Measurements from ENCODE around the gene SNCG.
"Not testable (repeated sequence)": the region's sequence is repeated elsewhere in the genome, so short reads cannot be mapped to it uniquely, and the experiment has no call there.

Gene SNCG

DNA sequence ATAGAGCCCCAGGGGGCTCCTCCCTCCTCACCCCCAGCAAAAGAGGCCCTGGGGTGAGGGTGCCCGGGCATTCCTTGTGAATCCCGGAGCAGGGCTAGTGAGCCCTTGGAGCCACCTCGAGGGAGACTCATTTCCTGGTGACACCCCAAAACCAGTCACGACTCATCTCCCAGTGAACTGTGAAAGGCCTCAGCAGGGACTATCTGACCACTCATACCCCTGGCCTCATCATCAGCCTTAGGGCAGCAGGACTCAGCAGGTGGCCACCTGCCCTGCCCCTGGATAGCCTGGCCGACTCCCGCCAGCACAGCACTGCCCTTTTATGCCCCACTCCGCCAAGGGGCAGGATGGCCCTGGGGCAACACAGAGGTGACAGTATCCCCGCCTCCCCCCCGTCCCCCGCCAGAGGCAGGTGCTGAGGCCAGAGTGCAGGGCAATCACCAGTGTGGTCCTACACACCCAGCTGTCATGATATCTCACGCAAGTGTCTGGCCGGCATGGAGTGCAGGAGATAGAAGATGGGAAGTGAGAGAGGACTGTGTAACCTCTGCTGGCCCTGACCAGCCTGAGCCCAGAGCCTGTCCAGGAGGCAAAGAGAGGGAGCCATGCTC lies 3.2 kb downstream of the SNCG start:
- DNase-seq = no peak

DNA sequence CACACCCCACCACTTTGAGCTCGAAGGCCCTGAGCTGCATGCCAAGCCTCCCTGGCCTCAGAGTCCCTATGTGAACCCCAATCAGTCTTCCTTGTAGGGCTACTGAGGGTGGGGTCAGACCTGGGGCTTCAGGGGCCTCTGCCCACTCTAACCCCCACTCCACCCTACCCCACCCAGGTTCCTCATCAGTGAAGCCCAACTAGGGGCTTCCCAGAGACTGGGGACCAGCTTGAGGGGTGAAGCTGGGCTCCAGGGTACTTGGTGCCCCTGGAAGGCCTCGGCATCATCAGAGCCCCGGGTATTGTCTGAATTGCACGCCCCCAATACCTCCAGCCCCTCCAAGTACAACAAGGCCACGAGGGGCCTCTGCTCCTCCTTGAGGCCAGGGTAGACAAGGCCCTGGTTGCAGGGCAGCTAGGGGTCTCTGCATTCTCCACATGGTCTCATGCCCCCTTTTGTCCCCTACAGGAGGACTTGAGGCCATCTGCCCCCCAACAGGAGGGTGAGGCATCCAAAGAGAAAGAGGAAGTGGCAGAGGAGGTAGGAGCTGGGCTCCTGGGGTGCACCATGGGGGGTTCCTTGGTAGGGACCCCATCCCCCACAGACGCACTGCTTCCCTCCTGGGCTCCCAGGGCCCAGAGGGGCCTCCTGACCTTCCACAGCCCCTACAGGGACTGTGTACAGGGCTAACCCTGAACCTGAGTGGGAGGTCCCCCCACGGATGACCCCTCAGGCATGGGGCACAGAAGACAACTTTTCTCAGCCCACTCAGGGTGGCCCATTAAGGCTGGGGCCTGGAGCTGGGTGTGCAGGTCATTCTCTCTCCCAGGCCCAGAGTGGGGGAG lies 4.0 kb downstream of the SNCG start:
- peak; percentile 16 for DNase-seq

DNA sequence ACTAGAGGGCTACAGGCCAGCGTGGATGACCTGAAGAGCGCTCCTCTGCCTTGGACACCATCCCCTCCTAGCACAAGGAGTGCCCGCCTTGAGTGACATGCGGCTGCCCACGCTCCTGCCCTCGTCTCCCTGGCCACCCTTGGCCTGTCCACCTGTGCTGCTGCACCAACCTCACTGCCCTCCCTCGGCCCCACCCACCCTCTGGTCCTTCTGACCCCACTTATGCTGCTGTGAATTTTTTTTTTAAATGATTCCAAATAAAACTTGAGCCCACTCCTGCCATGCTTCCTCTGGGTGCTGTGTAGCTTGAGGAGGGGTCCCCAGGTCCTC lies 4.5 kb downstream of the SNCG start:
- no peak for DNase-seq

DNA sequence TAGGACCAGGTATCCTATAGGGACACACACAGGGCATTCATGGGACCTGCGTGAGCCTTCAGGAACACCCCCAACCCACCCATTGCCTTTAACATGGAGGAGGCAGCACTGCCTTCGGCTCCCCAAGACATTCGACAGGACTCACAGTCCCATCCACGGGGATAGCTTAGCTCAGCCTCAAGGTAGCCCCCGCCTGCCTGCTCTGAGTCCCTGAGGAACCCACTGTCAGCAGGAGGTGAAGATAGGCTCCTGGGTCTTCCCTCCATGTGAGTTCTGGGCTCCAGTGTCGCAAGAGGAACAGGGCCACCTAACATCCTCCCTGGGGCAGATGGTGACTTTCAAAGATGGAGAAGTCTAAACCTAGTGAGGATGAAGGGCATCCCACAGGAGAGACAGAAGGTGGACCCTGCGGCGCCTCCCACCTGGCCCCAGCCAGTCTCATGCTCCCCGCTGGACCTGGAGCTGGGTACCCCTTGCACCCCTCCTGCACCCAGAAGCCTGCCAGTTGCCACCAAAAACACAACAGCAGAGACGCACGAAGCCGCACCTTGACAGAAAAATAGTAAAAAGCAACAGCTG lies 5.0 kb downstream of the SNCG start:
- DNase-seq = no peak

DNA sequence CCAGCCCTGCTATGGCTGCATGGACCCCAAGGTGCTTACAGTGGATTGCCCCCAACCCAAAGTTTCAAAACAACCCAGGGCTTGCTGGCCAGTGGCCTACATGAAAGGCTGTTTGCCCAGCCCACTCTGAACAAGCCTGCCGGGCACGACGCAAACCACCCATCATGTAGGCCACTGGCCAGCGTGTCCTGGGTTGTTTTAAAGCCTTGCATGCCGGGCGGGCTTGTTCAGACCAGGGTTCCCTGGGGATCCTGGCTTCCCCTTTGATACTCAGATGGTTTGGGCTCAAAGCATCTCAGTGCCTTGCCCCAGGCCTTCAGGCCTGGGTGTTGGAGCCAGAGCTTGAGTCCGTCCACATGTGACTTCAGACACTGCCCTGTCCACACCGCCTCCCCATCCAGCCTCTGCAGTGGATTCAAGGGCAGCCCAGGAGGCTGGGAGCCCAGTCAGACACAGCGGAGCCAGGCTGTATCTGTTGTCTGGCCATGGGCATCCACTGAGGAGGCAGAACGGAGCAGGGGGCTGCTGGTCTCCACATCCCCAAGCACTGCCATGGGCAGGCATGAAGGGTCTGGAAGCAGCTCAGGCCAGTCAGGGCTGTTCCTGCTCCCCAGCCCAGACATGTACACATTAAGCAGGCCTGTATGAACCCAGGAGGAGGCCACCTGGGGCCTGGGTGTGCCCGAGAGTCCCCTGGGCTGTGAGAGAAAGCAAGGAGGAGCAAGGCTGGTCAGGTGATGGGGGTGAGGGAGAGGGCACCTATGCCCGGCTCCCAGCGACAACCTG lies 5.9 kb downstream of the SNCG start:
- no peak for DNase-seq

DNA sequence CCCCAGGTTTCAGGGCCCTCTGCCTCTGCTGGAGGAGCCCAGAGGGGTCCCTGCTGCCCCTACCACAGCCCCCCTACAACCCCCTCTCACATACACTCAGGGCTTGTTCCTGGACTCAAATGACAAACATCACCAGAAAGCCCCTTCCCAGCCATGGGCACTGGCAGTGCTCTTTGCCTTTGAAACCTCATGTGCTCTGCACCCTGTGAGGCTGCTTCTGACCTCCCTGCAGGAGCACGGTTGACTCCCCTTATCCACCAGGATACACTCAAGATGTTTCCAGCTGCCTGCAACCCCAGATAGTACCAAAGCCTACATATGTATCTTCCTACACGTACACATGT lies 6.4 kb downstream of the SNCG start:
- DNase-seq = no peak

DNA sequence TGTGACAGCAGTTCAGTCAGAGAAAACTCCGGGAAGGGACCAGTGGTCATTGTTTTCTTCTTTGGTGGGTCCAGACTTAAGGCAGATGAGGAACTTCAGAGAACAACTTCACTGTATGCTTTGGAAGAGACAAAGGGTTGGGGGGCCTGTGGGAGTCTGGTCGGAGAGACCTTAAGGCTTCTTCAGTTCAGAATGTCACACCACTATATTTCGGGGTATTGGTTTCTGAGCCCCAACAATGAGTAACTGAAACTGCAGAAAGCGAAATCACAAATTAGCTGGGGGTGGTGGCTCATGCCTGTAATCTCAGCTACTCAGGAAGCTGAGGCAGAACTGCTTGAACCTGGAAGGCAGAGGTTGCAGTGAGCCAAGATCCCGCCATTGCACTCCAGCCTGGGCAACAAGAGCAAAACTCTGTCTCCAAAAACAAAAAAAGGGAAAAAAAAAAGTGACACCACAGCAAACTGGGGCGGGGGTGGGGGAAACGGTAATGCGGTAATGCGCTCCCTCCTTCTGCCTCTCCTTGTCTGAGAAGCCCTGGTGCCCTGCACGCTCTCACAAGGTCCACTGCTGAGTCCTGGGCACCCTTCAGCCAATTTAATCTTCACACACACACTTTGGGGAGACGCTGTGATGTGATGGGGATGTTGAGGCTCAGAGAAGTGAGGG lies 7.7 kb downstream of the SNCG start:
- DNase-seq = no peak

DNA sequence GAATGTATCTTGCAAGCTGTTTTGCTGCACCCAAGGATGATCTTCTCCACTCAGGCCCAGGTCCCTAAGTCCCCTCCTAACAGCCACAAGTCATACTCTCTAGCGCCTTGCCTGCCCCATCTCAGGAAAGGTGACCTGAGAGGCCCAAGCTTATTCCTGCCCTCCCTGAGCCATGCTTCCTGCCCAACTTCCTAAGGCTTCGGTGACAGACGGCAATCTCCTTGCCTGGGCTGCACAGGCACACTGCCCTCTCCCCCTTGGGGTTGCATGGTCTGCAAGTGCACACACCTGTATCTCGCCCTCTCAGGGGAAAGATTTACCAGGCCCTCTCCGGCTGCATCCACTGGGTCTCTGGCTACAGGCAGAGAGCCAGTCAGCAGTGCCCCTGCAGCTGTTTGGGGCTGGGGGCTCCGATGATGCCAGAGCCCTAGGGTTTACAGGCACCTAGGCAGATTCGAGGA lies 9.1 kb downstream of the SNCG start:
- DNase-seq = no peak

DNA sequence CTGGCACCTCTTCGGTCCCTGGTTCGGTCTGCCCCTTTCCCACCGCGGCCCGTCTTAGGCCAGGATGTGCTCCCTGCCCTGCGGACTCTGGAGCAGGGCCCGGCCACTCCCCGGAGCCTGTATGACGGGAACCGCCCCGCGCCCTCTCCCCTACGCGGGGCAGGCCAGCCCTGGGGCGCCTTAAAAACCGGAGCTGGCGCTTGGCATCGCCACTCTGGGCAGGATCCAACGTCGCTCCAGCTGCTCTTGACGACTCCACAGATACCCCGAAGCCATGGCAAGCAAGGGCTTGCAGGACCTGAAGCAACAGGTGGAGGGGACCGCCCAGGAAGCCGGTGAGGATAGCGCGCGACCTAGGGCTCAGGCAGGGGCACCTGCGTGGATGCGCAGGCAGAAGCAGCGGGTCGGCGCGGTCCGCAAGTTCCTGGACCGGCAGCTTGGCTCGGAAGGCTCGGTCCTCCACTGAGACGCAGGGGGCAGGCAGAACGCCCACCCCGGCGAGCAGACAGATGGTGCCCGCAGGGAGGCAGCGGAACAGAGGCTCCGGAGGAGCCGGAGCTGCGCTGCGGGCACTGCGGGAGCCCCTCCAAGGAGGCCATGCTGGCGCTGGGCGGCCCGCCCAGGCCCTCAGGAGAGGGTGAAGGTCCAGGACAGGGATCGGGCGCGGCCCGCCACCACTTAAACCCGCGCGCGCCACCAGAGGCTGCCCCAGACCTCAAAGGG lies 10.0 kb downstream of the SNCG start, which contains the start of gene ADIRF:
ADIRF (plus strand) TSS at position 212 of the 723 bp plus-strand sequence; CDS start at position 275, 63 bp downstream.
- DNase-seq = no peak

DNA sequence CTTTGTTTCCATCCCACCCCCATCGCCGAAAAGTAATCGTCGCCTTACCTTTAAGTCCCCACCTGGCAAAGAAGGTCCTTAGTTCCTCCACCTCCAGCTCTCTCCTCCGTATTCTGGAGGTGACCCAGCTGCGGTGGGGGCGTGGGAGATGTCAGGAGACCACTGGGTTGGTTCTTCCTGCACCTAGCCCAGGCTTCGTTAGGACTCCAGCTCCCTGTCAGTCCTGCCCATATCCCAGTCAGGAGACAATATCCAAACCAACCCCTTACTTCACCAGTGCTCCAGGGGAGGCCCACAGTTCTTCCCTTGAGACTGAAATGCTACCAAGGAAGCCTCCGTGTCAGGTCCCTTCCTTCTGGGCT lies 10.6 kb downstream of the SNCG start:
- no peak for DNase-seq

DNA sequence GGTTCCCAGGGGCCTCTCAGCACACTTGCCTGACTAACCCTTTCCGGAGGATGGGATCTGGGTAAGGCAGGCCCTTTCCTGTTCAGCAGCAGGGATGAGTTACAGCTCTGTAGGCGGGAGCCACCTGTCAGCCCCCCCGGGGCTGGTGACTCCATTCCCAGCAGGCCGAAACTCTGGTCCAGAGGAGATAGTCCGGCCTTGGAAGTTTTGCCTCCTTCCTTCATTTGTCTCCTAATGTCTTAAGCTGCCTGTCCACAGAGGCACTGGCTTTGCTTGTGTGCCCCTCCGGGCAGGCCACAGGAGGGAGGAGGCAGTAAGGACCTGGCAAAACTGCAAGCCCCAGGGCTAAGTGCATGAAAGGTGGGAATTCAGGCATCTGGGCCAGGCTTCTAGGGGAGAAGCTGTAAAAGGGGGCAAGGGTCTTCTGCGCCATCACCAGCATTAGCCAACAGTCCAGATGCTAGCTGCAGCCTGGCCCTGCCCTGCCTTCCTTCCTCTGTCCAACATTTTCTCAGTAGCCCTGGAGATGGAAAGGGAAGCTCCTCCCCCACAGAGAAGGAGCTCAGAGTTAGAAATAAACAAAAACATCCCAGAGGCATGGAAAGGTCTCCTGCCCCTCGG lies 11.1 kb downstream of the SNCG start:
- no peak for DNase-seq

DNA sequence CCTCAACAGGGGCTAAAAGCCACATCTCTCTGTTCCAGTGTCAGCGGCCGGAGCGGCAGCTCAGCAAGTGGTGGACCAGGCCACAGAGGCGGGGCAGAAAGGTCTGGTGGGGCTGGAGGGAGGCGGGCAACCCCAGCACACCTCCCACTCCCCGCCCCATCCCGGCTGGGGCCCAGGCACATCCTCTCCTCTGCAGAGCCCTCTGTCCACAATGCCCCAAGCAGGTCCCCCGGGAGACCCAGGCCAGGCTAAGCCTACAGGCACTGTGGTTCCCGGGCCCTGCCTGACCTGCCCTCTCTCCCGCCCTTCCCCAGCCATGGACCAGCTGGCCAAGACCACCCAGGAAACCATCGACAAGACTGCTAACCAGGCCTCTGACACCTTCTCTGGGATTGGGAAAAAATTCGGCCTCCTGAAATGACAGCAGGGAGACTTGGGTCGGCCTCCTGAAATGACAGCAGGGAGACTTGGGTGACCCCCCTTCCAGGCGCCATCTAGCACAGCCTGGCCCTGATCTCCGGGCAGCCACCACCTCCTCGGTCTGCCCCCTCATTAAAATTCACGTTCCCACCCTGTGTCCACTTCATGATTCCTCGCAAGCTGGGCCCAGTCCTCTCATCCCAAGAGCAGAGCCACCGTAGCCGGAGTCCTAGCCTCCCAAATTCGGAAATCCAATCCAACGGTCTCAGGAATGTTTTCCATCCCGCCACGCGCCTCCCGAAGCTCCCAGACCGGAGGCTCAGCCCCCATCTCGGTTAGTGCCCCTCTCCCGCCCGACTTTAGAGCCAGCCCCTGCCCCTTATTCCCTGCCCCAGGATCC lies 12.0 kb downstream of the SNCG start:
- DNase-seq = no peak

DNA sequence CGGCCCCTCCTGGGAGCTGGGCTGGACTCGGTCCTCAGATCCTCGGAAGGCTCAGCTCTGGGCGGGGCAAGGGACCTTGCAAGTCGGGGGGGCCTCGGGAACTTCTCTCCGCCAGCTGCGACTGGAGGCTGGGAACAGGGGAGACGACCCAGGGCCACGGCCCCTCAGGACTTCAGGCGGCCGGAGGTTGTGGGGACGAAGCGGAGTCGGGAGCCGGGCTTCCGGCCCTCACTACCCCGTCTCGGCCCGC lies 12.5 kb downstream of the SNCG start:
- no peak for DNase-seq

DNA sequence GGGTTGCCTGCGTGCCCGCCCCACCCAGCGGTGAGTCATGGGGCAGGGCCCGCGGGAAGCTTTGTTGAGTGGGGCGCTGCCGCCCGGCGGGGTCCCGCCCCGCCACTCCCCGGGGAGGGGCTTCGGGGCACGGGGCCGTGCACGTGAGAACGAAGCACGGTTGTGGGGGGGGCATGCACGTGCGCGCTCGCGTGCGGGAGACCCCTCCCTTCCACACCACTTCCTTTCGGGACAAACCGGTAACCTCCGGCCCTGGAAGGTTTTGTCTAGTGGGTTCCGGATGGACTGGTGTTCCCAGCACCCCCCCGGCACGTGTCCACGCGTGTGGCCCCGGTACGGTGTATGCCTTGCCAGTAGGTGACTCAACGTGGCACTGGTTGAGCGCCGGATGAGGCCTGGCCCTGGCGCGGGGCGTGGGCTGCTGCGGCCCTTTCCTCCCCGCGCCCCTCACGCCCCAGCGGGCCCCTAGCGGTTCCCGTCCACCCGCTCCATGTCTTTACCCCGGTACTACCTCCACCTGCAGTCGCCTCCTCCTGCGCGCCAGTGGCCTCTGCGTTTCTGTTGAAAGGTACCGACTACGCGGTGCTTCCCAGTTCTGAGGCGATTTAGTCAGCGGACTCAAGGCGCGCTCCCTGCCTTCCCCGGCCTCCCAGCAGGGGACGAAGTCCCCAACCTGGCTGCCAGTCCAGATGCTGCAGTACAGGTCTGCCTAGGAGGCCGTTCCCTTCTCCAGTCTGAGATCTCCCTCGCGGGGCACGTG lies 13.0 kb downstream of the SNCG start:
- peak; percentile 87 for DNase-seq

DNA sequence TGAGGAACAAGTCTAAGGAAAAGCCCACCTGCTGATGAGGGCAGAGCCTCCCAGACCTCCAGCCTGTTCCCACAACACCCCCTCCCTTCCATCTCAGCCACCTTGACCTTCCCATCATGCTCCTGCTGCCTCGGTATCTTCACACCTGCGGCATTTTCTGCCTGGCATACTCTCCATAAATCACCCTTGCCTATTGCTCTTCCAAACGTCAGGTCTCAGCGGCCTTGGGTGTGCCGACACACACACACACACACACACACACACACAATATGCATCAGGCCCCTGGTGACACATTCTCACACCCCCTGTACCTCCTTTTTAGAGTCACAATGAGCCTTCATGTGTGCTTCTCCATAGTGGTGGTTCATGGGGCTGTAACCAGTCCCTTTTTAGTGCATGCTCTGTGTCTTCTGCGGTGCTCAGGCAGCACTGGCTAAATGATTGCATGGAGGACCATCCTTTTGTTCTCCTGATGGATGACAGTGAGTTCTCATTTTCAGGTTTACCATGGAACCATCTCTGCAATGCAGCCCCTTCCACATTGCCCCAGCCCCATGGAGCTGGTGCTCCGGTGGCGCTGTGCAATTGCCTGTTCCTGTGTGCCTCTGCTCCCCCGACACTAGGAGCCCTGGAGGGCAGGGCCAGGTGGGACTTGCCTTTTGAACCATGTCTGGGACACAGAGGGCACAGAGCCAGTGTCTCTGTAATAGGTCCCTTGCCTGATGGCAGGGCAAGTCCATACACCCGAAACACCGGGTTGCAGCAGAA lies 14.4 kb downstream of the SNCG start:
- no peak for DNase-seq

DNA sequence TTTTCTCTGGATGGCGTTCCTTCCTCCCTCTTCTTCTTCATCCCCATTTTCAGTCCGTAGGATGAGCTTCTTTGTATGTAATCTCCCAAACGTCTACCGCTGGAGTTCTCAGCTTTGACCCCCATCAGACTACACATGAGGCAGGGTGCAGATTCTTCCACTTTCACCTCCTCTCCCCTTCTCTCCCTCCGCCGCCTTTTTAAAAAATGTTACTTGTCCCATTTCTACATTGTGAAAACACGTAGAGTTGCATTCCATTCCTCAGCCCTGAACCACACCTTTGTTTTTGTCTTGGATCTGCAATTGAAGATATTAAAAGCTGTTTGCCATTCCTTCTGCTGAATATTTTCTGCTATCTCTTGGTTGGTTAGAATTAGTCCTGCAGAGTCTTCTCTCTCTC lies 16.1 kb downstream of the SNCG start:
- no peak for DNase-seq

DNA sequence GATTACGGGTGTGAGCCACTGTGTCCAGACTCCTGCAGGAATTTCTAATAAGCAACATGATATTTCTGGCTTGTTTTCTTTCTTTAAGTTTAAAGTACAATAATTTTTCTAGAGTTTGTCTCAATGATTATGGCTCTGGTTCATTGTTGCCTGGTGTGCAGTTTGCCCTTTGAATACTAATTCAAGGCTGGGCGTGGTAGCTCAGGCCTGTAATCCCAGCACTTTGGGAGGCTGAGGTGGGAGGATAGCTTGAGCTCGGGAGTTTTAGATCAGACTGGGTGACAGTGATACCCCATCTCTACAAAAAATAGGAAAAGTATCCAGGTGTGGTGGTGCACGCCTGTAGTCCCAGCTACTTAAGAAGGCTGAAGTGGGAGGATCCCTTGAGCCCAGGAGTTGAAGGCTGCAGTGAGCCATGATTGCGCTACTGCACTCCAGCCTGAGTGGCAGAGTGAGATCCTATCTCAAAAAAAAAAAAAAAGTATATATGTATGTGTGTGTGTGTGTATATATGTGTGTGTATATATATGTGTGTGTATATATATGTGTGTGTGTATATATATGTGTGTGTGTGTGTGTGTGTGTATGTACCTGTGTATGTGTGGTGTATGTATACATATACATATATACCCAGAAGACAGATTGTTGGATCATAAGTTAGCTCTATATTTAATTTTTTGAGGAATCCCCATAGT lies 18.1 kb downstream of the SNCG start:
- no peak for DNase-seq

DNA sequence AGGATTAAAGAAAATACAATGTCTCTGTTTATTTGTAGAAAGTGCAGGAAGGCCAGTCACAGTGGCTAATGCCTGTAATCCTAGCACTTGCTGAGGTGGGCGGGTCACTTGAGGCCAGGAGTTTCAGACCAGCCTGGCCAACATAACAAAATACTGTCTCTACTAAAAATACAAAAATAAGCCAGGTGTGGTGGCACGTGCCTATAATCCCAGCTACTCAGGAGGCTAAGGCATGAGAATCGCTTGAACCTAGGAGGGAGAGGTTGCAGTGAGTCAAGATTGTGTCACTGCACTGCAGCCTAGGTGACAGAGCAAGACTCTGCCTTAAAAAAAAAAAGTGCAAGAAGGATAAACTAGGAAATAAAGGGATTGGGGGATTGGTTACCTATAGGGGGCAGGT lies 20.1 kb downstream of the SNCG start:
- DNase-seq = not testable (repeated sequence)

DNA sequence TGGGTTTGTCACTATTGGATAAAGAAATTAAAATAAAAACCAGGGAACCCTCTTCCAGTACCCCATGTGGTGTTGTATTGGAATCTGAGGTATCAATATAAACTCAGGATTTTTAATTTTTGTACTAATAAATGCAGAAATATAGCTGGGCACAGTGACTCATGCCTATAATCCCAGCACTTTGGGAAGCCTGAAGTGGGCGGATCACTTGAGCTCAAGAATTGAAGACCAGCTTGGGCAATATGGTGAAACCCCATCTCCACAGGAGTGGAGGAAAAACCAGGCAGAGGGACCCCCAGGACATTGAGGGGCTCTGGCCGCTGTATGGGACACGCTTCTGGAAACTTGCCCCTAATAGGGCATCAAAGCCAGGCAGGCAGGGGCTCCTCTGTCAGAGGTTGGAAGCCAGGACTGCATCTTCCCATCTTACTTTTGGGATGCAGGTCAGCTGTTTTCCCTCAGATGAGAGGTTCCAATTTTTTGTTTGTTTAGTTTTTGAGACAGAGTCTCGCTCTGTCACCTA lies 21.0 kb downstream of the SNCG start:
- no peak for DNase-seq
